ENCODE data around the gene CEP20. TPM values are rescaled to one million over a fixed set of nuclear protein-coding genes. Genes with fewer than 3 reads are reported as not detected.
A peak's percentile ranks its signal among the peaks of the same experiment; 100 is the strongest.

CEP20 gene
- total RNA-seq, 4 donors from 2014 or later, result 34.1 to 66.9 (median 49.6) TPM

GRCh38 chr16:15880434-15881308 is 7.7 kb downstream of the CEP20 start:
- Histone ChIP-seq H3K36me3 (peaks cover 3 to 52% of the 10 kb centered on the region in 2 donors), H3K27me3 (no peaks in the 10 kb centered on the region), H3K27ac (peak overlapping the region in 2 of 4 donors; percentile 66 to 70), H3K4me1 (peaks cover 0 to 51% (median 0%) of the 10 kb centered on the region in 3 donors), H3K4me3 (no peak overlapping the region), H3K9me3 (no peaks in the 10 kb centered on the region)
- TF ChIP-seq, protein P1, sequence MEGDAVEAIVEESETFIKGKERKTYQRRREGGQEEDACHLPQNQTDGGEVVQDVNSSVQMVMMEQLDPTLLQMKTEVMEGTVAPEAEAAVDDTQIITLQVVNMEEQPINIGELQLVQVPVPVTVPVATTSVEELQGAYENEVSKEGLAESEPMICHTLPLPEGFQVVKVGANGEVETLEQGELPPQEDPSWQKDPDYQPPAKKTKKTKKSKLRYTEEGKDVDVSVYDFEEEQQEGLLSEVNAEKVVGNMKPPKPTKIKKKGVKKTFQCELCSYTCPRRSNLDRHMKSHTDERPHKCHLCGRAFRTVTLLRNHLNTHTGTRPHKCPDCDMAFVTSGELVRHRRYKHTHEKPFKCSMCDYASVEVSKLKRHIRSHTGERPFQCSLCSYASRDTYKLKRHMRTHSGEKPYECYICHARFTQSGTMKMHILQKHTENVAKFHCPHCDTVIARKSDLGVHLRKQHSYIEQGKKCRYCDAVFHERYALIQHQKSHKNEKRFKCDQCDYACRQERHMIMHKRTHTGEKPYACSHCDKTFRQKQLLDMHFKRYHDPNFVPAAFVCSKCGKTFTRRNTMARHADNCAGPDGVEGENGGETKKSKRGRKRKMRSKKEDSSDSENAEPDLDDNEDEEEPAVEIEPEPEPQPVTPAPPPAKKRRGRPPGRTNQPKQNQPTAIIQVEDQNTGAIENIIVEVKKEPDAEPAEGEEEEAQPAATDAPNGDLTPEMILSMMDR (IDR thresholded peaks at IDR 0.05), result no peak
- TF ChIP-seq POLR2A (IDR thresholded peaks at IDR 0.05), result no peak
- no peak for TF ChIP-seq EP300 (IDR thresholded peaks at IDR 0.05)
- TF ChIP-seq POLR2AphosphoS5 (IDR thresholded peaks at IDR 0.05), result no peak
- WGBS, 2 donors (ENCODE audit: low coverage in 1 of 2), result 71 to 100% methylated on average over 1 to 3 of the region's 5 CpGs
- no peak for ATAC-seq

DNA sequence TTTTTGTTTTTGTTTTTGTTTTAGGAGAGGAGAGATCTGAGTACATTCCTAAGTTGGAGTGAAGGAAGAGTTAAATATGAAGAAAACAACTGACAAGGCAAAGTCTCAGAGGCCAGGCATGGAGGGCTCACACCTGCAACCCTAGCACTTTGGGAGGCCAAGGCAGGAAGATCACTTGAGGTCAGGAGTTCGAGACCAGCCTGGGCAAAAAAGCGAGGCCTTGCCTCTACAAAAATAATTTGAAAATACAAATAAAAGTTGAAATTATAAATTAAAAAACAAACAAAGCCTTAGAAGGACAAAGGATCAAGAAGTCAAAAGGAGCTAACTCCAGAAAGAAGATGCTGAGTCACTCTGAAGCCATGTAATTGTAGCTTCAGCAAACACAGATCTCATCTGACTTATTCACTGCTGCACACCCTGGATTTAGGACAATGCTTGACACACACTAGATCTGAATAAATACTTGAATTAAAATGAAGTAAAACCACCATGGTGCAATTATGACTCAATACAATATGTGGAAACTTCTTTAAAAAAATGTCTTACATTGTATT is 9.1 kb downstream of the CEP20 start:
- H3K27ac ChIP-seq, result peak overlapping the region; percentile 62 to 70 (median 68)
- TF ChIP-seq, protein P1 (IDR thresholded peaks at IDR 0.05), result no peak
- peak; percentile 36 for TF ChIP-seq POLR2AphosphoS5 (IDR thresholded peaks at IDR 0.05)
- no peak for TF ChIP-seq POLR2A (IDR thresholded peaks at IDR 0.05)
- TF ChIP-seq EP300 (IDR thresholded peaks at IDR 0.05), result no peak
- H3K36me3 ChIP-seq, result peaks cover 3 to 56% of the 10 kb centered on the region in 2 donors
- no peaks in the 10 kb centered on the region for H3K27me3 ChIP-seq
- H3K4me3 ChIP-seq, result no peak overlapping the region
- H3K4me1 ChIP-seq, result peaks cover 0 to 50% (median 9%) of the 10 kb centered on the region in 3 donors
- peak; percentile 77 for ATAC-seq
- 88 to 92% methylated on average over 2 of the region's 2 CpGs for WGBS, 2 donors (ENCODE audit: low coverage in 1 of 2)
- H3K9me3 ChIP-seq, result no peaks in the 10 kb centered on the region

GRCh38 chr16:15876503-15876902 is 11.9 kb downstream of the CEP20 start:
- H3K4me3 ChIP-seq, result no peak overlapping the region
- peaks cover 0 to 57% (median 11%) of the 10 kb centered on the region in 3 donors for H3K4me1 ChIP-seq
- ATAC-seq, result no peak
- WGBS, 2 donors (ENCODE audit: low coverage in 1 of 2), result 81 to 89% methylated on average over 3 of the region's 5 CpGs
- H3K9me3 ChIP-seq, result no peaks in the 10 kb centered on the region
- H3K27ac ChIP-seq, result peak overlapping the region in 1 of 4 donors; percentile 22
- peaks cover 6 to 41% of the 10 kb centered on the region in 2 donors for H3K36me3 ChIP-seq
- no peaks in the 10 kb centered on the region for H3K27me3 ChIP-seq
- TF ChIP-seq EP300 (IDR thresholded peaks at IDR 0.05) (no peak), POLR2A (IDR thresholded peaks at IDR 0.05) (no peak), POLR2AphosphoS5 (IDR thresholded peaks at IDR 0.05) (no peak)
- TF ChIP-seq, protein P1 (IDR thresholded peaks at IDR 0.05), result no peak

DNA sequence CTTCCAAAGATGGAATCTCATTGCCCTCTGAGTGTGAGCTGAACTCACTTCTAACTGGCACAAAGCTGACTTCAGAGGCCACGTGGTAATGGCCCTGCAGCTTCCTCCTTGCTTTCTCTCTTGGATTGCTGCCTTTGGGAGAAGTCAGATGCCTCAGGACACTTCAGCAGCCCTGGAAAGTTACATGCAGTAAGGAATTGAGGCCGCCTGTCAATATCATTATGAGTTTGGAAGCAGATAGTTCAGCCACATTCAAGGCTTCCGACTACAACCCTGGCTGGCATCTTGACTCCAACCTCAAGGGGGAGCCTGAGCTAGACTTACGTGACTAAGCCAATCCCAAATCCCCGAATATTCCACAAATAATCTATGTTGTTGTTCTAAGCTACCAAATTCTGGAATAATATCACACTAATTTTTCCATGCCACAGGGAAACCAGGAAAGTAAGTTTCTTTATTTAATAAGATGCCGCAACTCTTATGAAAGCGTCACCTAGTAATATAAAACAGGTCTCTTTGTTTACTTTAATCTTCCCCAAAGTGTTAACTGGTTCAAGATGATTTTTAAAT is 13.6 kb downstream of the CEP20 start:
- peak; percentile 17 for TF ChIP-seq POLR2AphosphoS5 (IDR thresholded peaks at IDR 0.05)
- no peak for TF ChIP-seq POLR2A (IDR thresholded peaks at IDR 0.05)
- TF ChIP-seq, protein P1 (IDR thresholded peaks at IDR 0.05), result peak; percentile 48 to 73 (median 70)
- no peak for TF ChIP-seq EP300 (IDR thresholded peaks at IDR 0.05)
- H3K27me3 ChIP-seq, result no peaks in the 10 kb centered on the region
- H3K27ac ChIP-seq, result peak overlapping the region; percentile 80 to 95 (median 88)
- WGBS, 2 donors (ENCODE audit: low coverage in 1 of 2), result 19 to 24% methylated on average over 7 of the region's 7 CpGs
- peaks cover 6 to 42% of the 10 kb centered on the region in 2 donors for H3K36me3 ChIP-seq
- peaks cover 0 to 57% (median 11%) of the 10 kb centered on the region in 3 donors for H3K4me1 ChIP-seq
- no peaks in the 10 kb centered on the region for H3K9me3 ChIP-seq
- ATAC-seq, result peak; percentile 75
- H3K4me3 ChIP-seq, result no peak overlapping the region

Data from gastroesophageal sphincter (tissue), 4 donors.